NCI-H510A (cell line): Measurements from ENCODE around the gene MTMR2.

Experiments
- DNase-seq: peaks from one replicate; lab custom pipeline; 2025; lab: John Stamatoyannopoulos, UW

Gene MTMR2

DNA sequence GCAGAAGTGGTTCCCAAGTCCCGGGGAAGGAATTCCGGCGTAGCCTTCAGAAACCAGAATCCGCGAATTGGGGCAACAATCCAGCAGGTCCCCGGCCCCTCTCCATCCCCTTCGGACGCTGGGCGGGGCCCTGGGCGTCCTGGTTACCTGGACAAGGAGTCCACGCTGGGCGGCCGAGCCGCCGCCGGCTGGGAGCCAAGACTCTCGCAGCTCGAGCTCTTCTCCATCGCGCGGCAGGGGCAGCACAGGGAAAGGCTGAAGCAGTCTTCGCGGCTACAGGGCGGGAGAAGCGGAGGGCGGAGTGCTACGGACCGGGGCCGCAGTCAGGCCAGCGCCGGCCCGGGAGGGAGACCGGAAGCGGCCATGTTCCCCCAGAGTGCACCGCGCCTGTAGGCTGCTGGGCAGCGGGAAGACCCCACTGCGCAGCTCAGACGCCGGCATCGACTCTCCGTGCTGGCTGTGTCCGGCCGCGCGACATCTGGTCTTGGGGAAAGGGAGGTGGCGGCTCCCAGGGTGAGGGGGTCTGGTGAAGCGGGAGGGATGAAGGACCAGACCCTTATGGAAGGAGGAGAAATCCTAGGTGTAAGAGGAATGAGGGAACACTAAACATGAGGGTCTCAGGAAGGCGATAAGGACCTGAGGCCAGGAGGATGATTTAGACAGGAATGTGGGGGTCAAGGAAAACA is at the start of gene MTMR2:
Gene MTMR2, minus strand, starts transcription at position 380 of the 686 bp plus-strand sequence. Its CDS starts 153 bp downstream, at position 227.
- DNase-seq: peak; percentile 29

- DNase-seq: no peak
These were observed 48.2 kb upstream of the MTMR2 start for GRCh38 chr11:95972060-95972459.

GRCh38 chr11:95968585-95968984 is 44.7 kb upstream of the MTMR2 start:
- no peak for DNase-seq

DNA sequence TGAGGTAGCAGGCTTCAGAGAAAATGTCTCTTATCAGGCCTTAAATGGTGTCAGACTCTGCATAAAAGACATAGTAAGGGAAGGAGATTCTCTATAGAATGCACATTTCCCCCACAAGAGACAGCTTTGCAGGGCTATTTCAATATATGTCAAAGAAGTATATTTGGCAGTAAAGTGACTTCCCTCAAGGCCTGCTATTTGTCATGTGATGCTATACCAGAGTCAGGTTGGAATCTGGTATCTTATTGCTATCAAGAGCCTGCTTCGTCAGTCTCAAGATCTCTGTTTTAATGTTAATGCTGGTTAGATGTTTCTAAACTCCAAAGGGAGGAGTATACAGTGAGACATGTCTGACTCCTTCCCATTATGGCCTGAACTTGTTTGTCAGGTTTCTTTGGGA is 40.4 kb upstream of the MTMR2 start:
- no peak for DNase-seq

GRCh38 chr11:95961758-95962157 is 37.9 kb upstream of the MTMR2 start:
- no peak for DNase-seq

DNA sequence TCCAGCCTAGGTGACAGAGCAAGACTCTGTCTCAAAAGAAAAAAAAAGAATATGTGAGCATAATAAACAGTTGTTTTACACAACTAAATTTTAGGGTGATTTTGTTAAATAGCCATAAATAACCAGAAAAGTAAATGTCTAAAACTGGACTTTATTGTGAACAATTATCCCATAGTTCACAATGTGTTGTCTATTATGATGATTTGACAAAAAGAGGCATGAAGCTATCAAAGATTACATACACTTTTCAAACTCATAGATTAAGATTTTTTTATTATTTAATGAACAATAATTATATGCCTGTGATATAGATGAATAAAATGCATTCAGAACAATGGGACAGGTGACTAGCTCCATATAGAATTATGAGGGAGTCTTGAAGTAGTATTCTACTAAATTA is 27.0 kb upstream of the MTMR2 start:
- no peak for DNase-seq

DNA sequence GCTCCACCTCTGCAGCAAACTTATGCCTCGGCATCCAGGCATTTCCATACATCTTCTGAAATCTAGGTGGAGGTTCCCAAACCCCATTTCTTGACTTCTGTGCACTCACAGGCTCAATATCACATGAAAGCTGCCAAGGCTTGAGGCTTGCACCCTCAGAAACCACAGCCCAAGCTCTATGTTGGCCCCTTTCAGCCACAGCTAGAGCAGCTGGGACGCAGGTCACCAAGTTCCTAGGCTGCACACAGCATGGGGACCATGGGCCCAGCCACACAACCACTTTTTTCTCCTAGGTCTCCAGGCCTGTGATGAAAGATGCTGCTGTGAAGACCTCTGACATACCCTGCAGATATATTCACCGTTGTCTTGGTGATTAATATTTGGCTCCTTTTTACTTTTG is 24.7 kb upstream of the MTMR2 start:
- DNase-seq: no peak

- no peak for DNase-seq
These were observed 20.7 kb upstream of the MTMR2 start for GRCh38 chr11:95944623-95945022.

DNA sequence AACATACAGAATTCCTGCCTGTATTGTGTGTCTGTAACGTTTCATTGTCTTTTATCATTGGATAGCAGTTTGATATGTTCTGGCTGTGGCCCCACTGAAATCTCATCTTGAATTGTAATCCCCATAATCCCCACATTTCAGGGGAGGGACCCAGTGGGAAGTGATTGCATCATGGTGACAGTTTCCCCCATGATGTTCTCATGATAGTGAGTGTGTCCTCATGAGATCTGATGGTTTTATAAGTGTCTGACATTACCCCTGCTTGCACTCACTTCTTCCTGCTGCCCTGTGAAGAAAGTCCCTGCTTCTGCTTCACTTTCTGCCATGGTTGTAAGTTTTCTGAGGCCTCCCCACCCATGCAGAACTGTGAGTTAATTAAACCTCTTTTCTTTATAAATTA is 19.6 kb upstream of the MTMR2 start:
- no peak for DNase-seq

DNA sequence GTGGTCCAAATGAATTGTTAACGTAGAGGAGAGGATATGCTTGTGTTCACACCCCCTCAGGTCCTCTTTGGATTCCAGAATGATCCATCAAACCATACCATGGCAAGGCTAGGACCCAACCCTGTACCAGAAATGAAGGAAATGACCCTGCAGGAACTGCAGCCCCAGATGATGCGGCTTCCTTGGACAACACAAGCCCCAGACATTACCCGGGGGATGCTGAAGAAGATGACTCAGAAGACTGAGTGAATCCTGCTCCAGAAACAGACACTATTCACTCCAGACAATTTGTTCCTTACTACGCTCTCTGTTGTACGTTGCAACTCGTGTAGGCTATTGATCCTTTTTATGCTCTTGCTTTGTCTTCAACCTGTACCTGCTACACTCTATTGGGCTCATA is 15.2 kb upstream of the MTMR2 start:
- DNase-seq: no peak

- DNase-seq: no peak
These were observed 13.5 kb upstream of the MTMR2 start for GRCh38 chr11:95937358-95937757.

DNA sequence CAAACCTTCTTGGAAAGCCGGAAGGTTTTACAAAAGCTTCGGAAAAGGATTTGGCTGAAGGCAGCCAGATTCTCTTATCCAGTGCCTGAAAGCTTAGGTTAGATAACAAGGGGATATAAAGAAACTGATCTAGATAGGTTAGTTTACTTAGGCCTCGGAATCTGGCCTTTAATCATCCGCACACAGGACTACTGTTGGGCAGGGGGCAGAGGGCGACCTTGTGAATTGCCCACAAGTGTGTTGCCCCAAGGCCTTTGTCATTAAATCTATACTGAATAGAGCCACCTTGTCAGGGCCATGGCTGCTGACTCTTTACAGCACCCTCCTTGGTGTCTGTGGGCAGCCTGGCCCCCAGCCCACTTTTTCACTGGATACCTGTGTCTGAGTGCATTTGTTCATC is 9.7 kb upstream of the MTMR2 start:
- no peak for DNase-seq

DNA sequence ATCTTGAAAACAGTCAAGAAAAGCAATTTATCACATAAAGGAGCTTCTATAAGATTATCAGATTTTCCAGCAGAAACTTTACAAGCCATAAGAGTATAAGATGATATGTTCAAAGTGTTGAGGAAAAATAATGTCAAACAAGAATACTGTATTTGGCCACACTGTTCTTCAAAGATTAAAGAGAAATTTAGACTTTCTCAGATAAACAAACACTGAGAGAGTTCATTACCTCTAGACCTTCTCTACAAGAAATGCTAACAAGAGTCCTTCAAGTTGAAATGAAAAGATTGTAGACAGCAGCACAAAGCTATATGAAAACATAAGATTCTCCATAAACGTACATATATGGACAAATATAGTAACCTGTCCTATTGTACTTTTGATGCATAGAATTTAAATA is 8.0 kb upstream of the MTMR2 start:
- DNase-seq: no peak

DNA sequence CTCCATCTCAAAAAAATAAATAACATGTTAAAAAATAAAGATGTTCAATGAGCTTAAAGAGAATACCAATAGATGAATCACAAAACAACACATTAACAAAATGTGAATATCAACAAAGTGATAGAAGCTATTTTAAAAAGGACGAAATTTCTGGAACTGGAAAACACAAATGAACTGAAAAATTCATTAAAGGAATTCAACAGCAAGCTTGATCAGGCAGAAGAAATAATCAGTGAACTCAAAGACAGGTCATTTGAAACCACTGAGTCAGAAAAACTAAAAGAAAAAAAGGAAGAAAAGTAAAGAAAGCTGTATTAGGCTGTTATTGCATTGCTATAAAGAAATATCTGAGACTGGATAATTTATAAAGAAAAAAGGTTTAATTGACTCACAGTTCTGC is 7.0 kb upstream of the MTMR2 start:
- no peak for DNase-seq

GRCh38 chr11:95926726-95927125 is 2.8 kb upstream of the MTMR2 start:
- no peak for DNase-seq

DNA sequence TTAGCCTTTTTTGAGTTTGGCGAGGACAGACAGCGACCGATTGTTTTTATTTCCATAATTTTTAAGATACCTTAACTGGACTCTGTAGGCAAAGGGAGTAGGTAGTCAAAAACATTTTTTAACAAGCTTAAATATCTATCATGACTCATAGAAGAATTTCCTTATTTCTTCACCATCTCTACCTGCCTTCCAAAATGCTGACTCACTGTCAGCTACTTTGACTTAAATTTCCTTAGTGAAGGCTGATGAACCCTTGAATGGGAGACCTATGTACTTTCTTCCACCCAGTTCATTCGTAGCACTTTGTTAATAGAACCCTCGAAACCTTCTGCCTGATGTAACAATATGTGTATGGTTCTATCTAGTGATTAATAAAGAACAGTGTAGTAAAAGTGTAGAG is 1.1 kb upstream of the MTMR2 start:
- no peak for DNase-seq

DNA sequence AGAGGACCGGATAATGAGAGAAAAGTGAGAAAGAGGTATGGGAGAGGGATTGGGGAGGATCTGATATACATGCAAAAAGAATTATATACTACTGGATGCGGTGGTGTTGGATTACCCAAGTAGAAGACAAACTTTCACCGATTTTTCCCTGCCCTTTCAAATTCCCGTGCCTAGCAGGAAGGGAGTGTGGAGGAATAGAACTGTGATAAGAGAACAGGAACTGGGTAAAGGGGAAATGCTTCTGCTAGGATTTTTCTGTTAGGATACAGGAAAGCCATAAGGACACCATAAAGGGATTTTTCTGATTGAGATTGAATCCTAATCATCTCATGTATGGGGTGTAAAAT is 480 bp upstream of the MTMR2 start:
- no peak for DNase-seq

GRCh38 chr11:95923439-95923727 is 524 bp downstream of the MTMR2 start:
- DNase-seq: no peak

DNA sequence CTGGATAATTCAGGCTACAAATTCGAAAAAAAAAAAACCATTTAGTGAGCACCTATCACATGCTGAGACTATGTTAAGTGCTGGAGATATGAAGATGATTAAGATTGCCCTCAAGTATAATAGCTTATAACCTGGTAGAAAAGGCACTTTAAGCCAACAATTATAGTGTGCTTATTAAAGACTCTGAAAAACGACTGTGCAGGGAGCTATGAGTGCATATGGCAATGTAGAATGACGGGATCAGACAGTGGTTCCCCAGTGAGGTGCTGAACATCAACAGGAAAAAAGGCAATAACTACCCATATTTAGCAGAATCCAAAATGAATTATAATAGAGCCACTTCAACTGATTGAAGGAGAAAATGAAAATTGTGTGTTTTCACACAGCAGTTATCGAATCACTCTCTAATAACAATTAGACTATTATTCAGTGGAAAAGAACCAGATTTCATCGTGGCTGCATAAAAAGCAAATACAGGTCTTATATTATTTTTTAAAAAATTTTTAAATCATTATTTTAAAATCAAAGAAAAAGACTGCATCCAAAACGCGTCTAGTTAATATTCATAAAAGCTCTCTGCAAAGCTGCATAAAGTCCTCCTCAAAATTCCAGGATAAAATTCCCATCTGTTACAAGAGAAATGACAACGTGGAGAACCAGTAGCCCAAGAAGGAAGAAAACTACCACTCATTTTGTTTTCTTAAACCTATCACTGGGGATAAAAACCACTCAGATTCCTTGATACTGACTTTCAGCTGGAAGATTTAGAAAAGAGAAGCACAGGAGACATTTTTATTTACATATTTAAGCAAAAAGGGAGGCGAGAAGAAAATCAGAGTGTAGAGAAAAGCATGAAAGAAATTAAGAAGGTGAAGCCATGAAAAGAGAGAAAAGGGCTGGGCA is 1.1 kb downstream of the MTMR2 start:
- DNase-seq: no peak

GRCh38 chr11:95922099-95922498 is 1.8 kb downstream of the MTMR2 start:
- no peak for DNase-seq

GRCh38 chr11:95920460-95921105 is 3.3 kb downstream of the MTMR2 start:
- no peak for DNase-seq

DNA sequence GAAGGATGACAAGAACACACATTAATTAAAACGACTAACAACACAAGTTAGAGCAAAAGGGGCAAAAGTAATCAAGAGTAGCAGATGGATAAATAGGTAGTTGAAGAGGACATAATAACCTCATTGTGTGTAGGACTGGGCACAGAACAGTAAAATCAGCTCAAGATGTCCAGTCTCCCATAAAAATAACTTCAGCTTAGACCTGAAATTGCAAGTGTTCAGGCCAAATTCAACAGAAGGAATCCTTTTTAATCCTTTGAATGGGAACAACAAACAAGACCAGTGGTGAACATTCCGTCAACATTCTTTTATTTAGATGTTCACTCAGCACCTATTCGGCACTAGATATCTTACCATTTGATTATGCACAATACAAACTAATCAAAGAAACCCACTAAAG is 4.4 kb downstream of the MTMR2 start:
- no peak for DNase-seq

- DNase-seq: no peak
These were observed 5.2 kb downstream of the MTMR2 start for GRCh38 chr11:95918720-95919119.
